GM12801 (cell line): ENCODE results near the gene EEA1.
A peak's percentile ranks its signal among the peaks of the same experiment; 100 is the strongest.

Experiments
- TF ChIP-seq, protein P1 (sequence below): IDR thresholded peaks from one replicate; pipeline ENCODE4 v1.5.1; 2011; ENCODE audit warnings: control low read depth; ENCODE audit not compliant: insufficient read length; ENCODE audit errors: extremely low read depth

EEA1 gene

DNA sequence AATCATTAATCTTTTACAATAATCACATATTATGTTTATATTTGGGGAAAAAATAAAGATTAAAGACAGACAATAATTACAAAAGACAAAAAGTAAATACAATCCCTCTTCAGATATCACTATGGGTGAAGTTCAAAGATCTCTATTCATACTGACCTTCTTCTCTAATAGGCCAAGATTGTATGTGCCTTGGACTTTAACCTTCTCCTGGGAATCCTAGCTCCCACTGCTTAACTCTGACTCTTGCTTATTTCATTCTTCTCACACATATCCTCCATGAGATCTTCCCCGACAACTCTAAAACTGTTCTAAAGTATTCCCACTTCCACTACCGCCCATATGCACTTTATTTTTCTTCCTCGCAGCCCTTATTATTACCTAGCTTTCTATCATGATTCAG, 83.8 kb downstream of the EEA1 start:
- TF ChIP-seq, protein P1, sequence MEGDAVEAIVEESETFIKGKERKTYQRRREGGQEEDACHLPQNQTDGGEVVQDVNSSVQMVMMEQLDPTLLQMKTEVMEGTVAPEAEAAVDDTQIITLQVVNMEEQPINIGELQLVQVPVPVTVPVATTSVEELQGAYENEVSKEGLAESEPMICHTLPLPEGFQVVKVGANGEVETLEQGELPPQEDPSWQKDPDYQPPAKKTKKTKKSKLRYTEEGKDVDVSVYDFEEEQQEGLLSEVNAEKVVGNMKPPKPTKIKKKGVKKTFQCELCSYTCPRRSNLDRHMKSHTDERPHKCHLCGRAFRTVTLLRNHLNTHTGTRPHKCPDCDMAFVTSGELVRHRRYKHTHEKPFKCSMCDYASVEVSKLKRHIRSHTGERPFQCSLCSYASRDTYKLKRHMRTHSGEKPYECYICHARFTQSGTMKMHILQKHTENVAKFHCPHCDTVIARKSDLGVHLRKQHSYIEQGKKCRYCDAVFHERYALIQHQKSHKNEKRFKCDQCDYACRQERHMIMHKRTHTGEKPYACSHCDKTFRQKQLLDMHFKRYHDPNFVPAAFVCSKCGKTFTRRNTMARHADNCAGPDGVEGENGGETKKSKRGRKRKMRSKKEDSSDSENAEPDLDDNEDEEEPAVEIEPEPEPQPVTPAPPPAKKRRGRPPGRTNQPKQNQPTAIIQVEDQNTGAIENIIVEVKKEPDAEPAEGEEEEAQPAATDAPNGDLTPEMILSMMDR = no peak

DNA sequence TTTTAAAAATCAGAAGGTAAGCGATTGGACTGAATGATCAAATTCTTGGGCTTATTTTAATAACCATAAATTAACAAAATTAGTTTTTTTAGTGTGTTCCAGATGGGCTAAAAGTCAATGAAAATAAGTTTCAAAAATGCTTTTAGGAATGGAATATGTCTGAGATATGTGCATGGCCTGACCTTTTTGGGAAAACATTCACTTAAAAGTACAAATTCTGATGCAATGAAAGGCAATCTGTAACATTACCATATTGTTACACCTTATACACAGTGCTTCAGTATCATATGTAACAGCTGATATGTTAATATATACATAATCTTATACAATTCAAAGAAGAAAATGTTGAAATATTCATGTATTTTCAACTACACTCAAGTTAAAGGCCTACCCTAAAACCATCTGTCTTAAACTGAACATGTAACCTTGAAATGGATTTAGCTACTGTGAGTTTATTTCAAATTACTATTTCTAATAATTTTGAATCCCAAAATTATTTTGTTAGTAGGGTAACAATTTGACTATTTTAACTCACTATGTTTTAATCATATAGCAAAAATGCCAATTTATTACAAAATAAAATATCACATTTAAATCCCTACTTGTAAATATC, 84.8 kb downstream of the EEA1 start:
- TF ChIP-seq, protein P1 = no peak

DNA sequence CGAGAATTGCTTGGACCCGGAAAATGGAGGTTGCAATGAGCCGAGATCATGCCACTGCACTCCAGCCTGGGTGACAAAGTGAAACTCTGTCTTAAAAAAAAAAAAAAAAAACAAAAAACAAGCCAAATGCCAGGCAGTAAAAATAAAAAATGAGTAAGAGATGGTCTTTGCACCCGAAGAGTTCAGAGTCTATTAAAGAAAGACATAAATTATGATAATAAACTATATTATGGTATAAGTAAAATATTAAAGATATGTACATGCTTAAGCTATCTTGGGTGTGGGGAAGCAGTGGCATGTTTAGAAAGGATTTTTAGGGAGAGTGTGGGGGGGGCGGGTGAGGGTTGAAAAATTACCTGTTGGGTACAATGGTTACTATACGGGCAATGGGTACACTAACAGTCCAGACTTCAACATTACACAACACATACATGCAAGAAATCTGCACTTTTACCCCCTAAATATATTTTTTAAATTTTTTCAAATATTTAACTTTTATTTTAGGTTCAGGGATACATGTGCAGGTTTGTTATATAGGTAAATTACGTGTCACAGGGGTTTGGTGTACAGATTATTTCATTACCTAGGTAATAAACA, 99.3 kb downstream of the EEA1 start:
- TF ChIP-seq, protein P1 = no peak

DNA sequence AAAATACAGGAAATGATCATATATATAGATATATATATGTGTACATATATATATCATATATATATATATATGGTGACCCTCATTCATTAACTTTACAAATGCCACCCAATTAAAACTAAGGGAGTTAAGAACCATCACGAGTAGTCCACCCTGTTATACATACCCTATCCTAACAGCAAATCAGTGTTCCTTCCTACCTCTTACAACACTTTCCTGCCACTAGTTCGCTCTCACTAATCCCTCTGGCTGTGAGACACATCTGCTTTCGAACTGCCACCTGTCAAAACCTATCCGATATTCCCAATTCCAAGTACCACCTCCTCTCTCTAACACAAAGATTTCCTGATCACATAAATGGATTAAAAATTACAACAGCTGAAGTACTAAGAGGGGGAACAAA, 100.5 kb downstream of the EEA1 start:
- TF ChIP-seq, protein P1 = no peak

DNA sequence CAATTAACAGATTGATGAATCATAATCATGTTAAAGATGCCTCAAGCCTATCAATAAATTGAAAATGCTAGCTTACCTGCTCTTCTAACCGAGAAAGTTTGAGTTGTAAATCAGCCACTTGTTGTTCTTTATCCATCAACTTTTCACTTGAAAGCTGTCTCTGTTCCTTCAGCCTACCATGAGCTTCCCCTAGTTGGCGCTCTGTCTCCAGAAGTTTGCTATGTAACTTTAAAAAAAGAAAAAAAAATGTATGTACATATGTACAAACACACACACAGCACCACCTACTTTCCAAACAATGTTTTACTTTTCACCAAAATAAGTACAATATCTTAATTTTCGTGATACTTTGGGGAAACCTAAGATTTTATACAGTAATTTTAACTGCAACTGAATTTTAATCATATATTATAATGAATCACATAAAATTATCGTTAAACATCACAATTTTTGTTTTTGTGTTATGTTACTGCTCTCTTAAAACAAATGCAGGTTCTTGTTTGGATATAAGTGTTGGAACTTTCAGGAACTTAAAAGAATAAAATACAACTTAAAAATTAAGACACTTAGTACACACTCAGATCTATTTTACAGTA, 101.2 kb downstream of the EEA1 start:
- TF ChIP-seq, protein P1 = peak; percentile 64

DNA sequence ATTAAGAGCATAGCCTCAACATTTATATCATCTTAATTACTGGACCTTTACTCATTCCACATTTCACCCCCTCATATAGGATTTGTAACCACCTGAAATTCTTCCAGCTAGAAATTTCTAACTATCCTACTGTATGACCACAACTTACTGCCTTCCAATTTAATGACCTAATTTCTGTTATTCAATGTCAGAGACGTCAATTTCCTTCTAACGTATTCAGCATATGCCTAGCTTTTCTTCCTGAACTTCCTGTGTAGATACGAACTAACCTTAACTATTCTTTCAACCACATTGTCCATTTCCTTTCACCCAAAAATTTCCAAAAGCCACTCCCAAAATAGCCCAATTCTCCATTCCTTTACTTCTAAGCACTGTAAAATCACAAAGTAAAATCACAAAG, 108.0 kb downstream of the EEA1 start:
- TF ChIP-seq, protein P1 = no peak

DNA sequence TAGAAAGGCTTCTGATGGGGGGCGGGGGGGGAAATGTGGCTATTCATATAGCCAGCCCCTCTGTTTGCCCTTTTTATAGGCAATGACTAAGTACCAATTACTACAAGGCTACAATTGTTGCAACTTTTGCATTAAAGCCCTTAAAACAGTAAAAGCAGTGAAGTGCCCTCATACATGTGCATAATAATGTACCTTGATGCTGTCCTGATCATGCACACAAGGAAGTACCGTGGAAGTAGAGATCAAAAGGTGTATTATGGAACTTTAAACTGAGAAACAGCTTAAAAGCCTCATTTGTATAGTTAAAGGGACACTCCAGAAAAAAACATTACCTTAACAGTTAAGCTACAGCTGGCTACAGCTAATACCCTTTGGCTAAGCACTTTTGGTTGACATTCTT, 114.5 kb downstream of the EEA1 start:
- TF ChIP-seq, protein P1 = no peak
